T-helper 2 cell treated with Interferon-gamma antibody and Interleukin-4, amounts not matched to agents 100 ng/mL and 5 ng/mL, for 36 hours (primary cell): ENCODE results near the gene ITGB7. TPM values are rescaled to one million over a fixed set of nuclear protein-coding genes. Genes with fewer than 3 reads are reported as not detected.
"Not testable (repeated sequence)": the region's sequence is repeated elsewhere in the genome, so short reads cannot be mapped to it uniquely, and the experiment has no call there.

ENCODE experiments used
- intact Hi-C: fragments of 100-400 bp; cut with micrococcal nuclease; formaldehyde crosslinking; loops from one replicate; pipeline ENCODE4 v1.15.1; 2023
- total RNA-seq: library from RNA; stranded (reverse); gene quantifications from 2 replicates; pipeline ENCODE4 v1.2.3, GENCODE V29; 2022

Gene ITGB7
- total RNA-seq, 1 donor from 2014 or later = 770 TPM

DNA sequence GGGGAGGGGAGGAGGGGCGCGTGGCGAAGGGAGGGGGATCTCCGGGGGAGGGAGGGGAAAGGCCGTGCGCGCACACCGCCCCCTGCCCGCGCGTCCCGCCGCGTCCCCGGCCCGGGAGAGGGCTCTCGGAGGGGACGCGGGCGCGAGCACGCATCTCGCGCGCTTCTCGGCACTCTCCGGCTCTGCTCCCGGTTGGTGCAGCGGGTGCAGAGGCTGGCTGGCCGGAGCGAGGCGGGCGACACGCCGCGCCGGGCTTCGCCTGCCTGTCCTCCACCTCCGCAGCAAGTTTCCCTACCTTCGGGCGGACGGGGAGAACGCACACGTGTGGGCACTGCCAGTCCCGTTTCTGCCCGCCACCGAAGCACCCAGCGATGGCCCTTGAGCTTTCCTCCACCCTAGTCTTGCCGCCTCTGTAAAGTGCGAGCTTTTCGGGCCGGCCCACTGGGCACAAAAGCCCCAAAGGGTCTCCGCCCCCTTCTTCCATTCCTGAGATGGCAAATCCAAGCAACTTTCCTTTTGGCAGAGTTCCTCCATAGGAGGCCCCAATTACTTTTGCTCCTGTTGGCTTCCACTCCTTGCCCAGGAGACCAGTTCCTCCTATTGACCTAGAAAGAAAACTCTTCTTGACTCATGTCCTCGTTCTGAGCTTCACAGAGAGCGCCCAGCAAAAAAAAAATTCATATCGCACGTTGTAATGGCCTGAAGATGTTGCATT is 26.0 kb downstream of the ITGB7 start:
- intact Hi-C loops = loop anchor here (1.0 to 5.0 kb wide), 10 partner anchors 20 to 175 kb away; partner anchors contain the start of genes AAAS, EIF4B, ESPL1 and MYG1

DNA sequence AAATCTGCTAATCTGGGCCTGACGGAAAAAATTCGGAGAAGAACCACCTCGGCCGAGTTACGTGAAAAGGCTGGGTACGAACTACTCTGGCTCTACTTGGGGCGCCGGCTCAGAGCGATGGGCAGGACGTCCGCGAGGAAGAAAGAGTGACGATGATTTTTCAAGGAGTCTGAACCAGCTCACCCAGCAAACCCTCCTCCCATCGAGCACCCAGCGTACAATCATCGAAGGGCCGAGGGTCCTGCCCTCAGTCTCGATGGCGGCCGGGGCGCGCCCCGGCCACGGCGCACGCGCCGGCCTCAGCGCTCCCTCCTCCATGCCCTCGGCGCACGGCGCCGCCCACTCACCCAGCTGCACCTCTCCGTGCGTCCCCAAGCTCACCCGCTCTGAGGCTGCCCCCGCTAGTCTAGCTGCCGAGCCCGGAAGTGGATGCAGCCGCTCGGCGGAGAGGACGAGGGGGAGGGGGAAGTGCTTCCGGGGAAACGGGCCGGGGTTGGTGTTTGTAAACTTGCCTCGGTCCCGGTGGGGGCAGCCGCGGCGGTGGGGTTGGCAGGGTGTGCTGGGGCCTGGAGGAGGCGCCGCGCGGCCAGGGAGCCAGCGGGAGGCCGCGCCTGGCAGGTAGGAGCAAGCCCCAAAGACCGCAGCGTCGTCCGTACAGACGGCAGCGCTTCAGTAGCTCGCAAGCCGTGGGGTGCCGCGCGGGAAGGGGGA is 26.7 kb downstream of the ITGB7 start, which contains the start of the genes CSAD and ZNF740:
CSAD (minus strand) TSS at position 706 of the 711 bp plus-strand sequence. CDS start 7,455 bp downstream, outside the sequence.
ZNF740 (plus strand) TSS at position 503 of the 711 bp plus-strand sequence. CDS start 1,262 bp downstream, outside the sequence.
- intact Hi-C loops = loop anchor here (1.0 to 5.0 kb wide), 8 partner anchors 21 to 174 kb away; partner anchors contain the start of genes AAAS, EIF4B, ESPL1 and MYG1

DNA sequence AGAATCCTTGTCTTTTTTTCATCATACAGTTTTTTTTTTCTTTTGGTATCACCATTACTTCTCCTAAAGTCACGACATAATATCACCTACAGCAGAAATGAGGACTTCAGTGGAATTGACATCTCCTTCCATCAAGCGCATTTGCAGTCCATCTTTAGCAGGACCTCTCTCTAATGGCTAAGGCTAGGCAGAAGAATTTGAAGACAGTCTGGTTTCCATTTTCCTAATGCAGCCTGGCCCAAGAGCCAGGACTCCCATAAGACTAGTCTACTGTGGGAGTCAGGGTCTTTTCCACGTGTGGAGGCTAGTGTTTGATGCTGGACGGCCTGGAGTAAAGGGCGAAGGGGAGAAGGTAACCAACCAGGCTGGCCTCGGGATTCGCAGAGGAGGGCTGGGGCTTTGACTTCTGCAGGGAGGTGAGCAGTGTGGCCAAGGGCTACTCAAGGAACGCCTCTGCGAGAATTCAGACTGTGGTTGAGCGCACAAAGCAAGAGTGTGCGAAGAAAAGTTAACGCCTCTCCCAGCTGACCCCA is 27.3 kb downstream of the ITGB7 start:
- intact Hi-C loops = loop anchor here (1.0 to 5.0 kb wide), 8 partner anchors 20 to 173 kb away; partner anchors contain the start of genes AAAS, EIF4B, ESPL1 and MYG1

- intact Hi-C loops = not testable (repeated sequence)
Measured at GRCh38 chr12:53178803-53179202, 28.2 kb downstream of the ITGB7 start.

- intact Hi-C loops = not testable (repeated sequence)
Measured at GRCh38 chr12:53177447-53177846, 29.6 kb downstream of the ITGB7 start.

DNA sequence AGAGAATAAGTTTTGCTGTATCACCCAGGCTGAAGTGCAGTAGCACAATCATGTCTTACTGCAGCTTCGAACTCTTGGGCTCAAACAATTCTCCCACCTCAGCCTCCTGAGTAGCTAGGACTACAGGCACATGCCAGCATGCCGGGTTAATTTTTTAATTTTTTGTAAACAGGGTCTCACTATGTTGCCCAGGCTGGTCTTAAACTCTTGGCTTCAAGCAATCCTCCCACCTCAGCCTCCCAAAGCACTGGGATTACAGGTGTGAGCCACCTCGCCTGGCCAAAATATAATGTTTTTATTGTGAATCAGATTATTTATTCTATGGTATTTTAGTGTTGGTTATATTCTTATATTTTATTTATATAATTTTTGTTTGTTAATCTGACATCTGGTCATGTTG is 30.3 kb downstream of the ITGB7 start:
- intact Hi-C loops = no loop called here

- intact Hi-C loops = no loop called here
Measured at GRCh38 chr12:53174881-53175491, 32.1 kb downstream of the ITGB7 start.

- intact Hi-C loops = no loop called here
Measured at GRCh38 chr12:53173085-53173715, 33.9 kb downstream of the ITGB7 start.

- intact Hi-C loops = no loop called here
Measured at GRCh38 chr12:53172352-53172751, 34.7 kb downstream of the ITGB7 start.

- intact Hi-C loops = no loop called here
Measured at GRCh38 chr12:53171725-53172329, 35.2 kb downstream of the ITGB7 start.

GRCh38 chr12:53170876-53171724 is 36.0 kb downstream of the ITGB7 start:
- intact Hi-C loops = no loop called here

DNA sequence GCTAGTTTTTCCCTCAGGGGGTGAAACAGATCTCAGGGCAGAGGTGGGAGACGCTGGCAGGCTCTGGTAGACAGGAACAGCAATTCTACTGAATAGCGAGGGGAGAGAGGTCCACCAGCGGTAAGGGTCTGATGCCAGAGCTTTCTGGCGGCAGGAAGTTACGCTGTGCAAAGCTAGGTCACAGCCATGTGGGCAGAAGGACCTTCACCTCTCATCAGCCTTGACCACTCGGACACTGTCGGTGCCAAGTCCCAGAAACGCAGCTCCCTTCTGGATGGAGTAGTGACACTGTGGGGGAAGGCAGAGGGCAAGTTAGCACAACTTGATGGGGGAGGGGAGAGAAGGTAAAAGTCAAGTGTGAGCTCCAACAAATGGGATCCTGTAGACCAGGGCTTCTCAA is 36.8 kb downstream of the ITGB7 start:
- intact Hi-C loops = no loop called here

DNA sequence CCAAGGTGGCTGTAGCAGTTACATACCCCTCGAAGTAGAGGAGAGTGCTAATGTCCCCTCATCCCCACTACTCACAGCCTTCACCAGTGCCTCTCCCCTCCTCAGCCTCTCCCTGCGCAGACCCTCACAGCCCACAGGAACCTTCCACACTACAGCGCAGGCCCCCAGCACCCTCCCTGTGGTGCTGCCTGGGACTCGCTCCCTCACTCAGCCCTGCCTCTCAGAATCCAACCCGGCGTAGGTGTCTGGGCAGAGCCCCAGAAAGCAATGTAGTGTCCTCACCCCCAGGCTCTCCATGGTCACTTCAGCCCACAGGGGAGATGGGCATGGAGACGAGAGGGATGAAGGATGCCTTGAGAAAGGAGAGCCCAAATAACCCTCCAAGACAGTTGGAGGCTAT is 37.4 kb downstream of the ITGB7 start:
- intact Hi-C loops = no loop called here

GRCh38 chr12:53166837-53167236 is 40.2 kb downstream of the ITGB7 start:
- intact Hi-C loops = no loop called here

- intact Hi-C loops = not testable (repeated sequence)
Measured at GRCh38 chr12:53163008-53163407, 44.0 kb downstream of the ITGB7 start.

DNA sequence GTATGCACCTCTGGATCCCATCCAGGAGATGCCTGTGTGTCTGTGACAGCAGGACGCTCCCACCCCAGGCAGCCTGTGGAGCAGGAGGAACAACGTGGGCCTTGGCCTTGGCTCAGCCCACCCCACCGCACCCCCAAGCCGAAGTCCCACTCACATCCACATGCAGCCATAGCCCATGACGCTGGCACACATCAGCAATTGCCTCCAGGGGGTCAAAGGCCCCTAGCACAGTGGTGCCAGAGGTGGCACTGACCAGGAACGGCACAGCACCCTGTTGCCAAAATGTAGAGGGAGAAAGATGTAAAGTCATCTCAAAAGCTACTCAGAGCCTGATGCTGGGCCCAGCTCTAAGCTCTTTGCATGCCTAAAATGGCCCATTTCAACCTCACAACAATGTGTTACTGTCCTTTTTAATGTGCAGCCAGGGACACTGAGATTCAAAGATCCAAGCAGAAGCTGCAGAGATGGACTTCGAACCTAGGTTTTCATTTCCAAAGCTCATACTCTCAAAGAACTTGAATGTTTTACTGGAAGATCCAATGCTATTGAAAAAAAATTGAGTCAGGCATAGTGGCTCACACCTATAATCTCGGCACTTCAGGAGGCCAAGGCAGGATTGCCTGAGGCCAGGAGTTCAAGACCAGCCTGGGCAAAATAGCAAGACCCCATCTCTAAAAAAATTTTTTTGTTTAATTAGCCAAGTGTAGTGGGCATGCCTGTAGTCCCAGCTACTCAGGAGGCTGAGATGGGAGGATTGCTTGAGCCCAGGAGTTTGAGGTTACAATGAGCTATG is 45.7 kb downstream of the ITGB7 start:
- intact Hi-C loops = no loop called here

- intact Hi-C loops = no loop called here
Measured at GRCh38 chr12:53160673-53161072, 46.4 kb downstream of the ITGB7 start.

DNA sequence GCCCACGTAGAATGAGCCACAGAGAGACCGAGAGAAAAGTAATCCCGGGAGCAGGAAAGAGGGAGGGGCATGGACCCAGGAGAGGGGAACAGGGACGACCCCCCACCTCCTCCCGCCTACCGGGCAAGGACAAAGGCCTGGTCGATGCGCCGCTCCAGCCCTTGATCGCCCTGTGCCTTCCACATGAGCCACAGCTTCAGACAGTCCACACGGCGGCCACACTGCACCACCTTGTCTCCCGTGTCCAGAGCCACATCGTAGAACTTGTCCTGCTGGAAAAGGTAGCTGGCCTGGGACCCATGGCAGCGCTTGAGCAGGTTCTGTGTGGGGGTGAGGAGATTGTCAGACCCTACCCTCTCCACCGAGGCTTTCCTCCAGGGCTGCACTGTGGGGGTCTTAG is 47.1 kb downstream of the ITGB7 start:
- intact Hi-C loops = loop anchor here (1.0 to 5.0 kb wide), 6 partner anchors 20 to 185 kb away; partner anchors contain the start of genes AAAS, CSAD and ZNF740
